DND-41 (cell line): ENCODE measurements around the gene SLC23A2.

Experiments used
- ATAC-seq: fragments of 200-7000 bp; cut with Tn5 transposase; 3 replicates; pipeline ENCODE4 v1.9.1; 2021; ENCODE audit warnings: low read depth; ENCODE audit not compliant: insufficient read depth
- DNase-seq: peaks from one replicate; pipeline ENCODE4 v3.0.0-alpha.2; 2020
- H2AFZ ChIP-seq: 2 replicates; pipeline ENCODE4 v1.6.0; 2012; ENCODE audit warnings: low read depth, low read length
- H3K27ac ChIP-seq: 2 replicates; pipeline ENCODE4 v1.5.1; 2012; ENCODE audit warnings: low read length, inconsistent platforms
- H3K27me3 ChIP-seq: fragments of 200-600 bp; sonication (generic); 2 replicates; pipeline ENCODE4 v1.6.0; 2012; ENCODE audit warnings: low read length, mild to moderate bottlenecking, inconsistent platforms; ENCODE audit not compliant: insufficient read depth, poor library complexity
- H3K36me3 ChIP-seq: 2 replicates; pipeline ENCODE4 v1.5.1; 2012; ENCODE audit warnings: low read length, inconsistent platforms; ENCODE audit not compliant: insufficient read depth
- H3K4me1 ChIP-seq: 2 replicates; pipeline ENCODE4 v1.5.1; 2012; ENCODE audit warnings: mild to moderate bottlenecking, low read length; ENCODE audit not compliant: insufficient read depth
- H3K4me2 ChIP-seq: 2 replicates; pipeline ENCODE4 v1.6.0; 2012; ENCODE audit warnings: mild to moderate bottlenecking, moderate library complexity, low read length, inconsistent platforms; ENCODE audit not compliant: insufficient read depth
- H3K4me3 ChIP-seq, 2 experiments: fragments of 200-600 bp in 1 of 2; shearing (Covaris generic) in 1 of 2; 2 replicates each; pipeline ENCODE4 v1.5.1; 2012 to 2016; ENCODE audit warnings: inconsistent platforms in 2 of 2, low read length in 2 of 2, mild to moderate bottlenecking in 2 of 2, low read depth in 1 of 2, moderate library complexity in 1 of 2
- H3K79me2 ChIP-seq: 2 replicates; pipeline ENCODE4 v1.6.0; 2012; ENCODE audit warnings: low read length, inconsistent platforms; ENCODE audit not compliant: insufficient read depth
- H3K9ac ChIP-seq: 2 replicates; pipeline ENCODE4 v1.6.0; 2012; ENCODE audit warnings: low read depth, mild to moderate bottlenecking, inconsistent platforms, low read length, moderate library complexity
- H3K9me3 ChIP-seq: 2 replicates; pipeline ENCODE4 v1.5.1; 2012; ENCODE audit warnings: low read length, moderate library complexity, mild to moderate bottlenecking, inconsistent platforms; ENCODE audit not compliant: insufficient read depth, severe bottlenecking
- H4K20me1 ChIP-seq: 2 replicates; pipeline ENCODE4 v1.6.0; 2012; ENCODE audit warnings: low read length; ENCODE audit not compliant: insufficient read depth
- CTCF ChIP-seq: IDR thresholded peaks from 2 replicates; pipeline ENCODE4 v1.5.1; 2012; ENCODE audit warnings: borderline replicate concordance, low read length, moderate library complexity, mild to moderate bottlenecking; ENCODE audit not compliant: poor library complexity, severe bottlenecking; ENCODE audit errors: extremely low read depth
- EZH2 ChIP-seq: IDR thresholded peaks from 3 replicates; pipeline ENCODE4 v1.6.1; 2012; ENCODE audit warnings: borderline replicate concordance, low read depth, mild to moderate bottlenecking, moderate library complexity, low read length, inconsistent platforms; ENCODE audit not compliant: severe bottlenecking

SLC23A2 gene

GRCh38 chr20:4936392-4936850 lies 64.9 kb downstream of the SLC23A2 start:
- H3K79me2 ChIP-seq, result peaks cover 51% of the 10 kb centered on the region
- ATAC-seq (no peak), DNase-seq (no peak)
- no peak overlapping the region for H3K4me3 ChIP-seq
- no peaks in the 10 kb centered on the region for H3K9me3 ChIP-seq
- H3K36me3 ChIP-seq, result peaks cover 13% of the 10 kb centered on the region
- H3K4me2 ChIP-seq, result no peak overlapping the region
- TF ChIP-seq EZH2 (no peak), CTCF (no peak)
- H3K4me1 ChIP-seq, result no peaks in the 10 kb centered on the region
- H3K27me3 ChIP-seq, result no peaks in the 10 kb centered on the region
- no peak overlapping the region for H3K27ac ChIP-seq
- peaks cover 28% of the 10 kb centered on the region for H4K20me1 ChIP-seq
- H2AFZ ChIP-seq, result no peak overlapping the region
- no peak overlapping the region for H3K9ac ChIP-seq

- Histone ChIP-seq H3K9ac (no peak overlapping the region), H3K9me3 (no peaks in the 10 kb centered on the region), H3K79me2 (peaks cover 18% of the 10 kb centered on the region), H3K36me3 (peaks cover 48% of the 10 kb centered on the region), H4K20me1 (peaks cover 13% of the 10 kb centered on the region), H2AFZ (no peak overlapping the region), H3K4me3 (no peak overlapping the region), H3K27ac (no peak overlapping the region), H3K4me2 (no peak overlapping the region), H3K4me1 (no peaks in the 10 kb centered on the region), H3K27me3 (no peaks in the 10 kb centered on the region)
- DNase-seq (no peak), ATAC-seq (no peak)
- no peak for TF ChIP-seq CTCF
- TF ChIP-seq EZH2, result no peak
Observed at GRCh38 chr20:4932061-4932460, 69.2 kb downstream of the SLC23A2 start.

- H3K27me3 ChIP-seq, result no peaks in the 10 kb centered on the region
- peaks cover 21% of the 10 kb centered on the region; the same call in 1 of the 2 replicates for H4K20me1 ChIP-seq
- TF ChIP-seq EZH2 (no peak), CTCF (no peak)
- H3K4me2 ChIP-seq, result no peak overlapping the region
- no peak for DNase-seq
- no peak overlapping the region for H3K9ac ChIP-seq
- peaks cover 59% of the 10 kb centered on the region for H3K36me3 ChIP-seq
- no peaks in the 10 kb centered on the region for H3K4me1 ChIP-seq
- no peaks in the 10 kb centered on the region for H3K9me3 ChIP-seq
- no peak overlapping the region for H2AFZ ChIP-seq
- ATAC-seq, result no peak
- no peak overlapping the region for H3K27ac ChIP-seq
- H3K79me2 ChIP-seq, result peaks cover 3% of the 10 kb centered on the region; the same call in 1 of the 2 replicates
- H3K4me3 ChIP-seq, result no peak overlapping the region
Observed at GRCh38 chr20:4929686-4930397, 71.5 kb downstream of the SLC23A2 start.
